GM21723 (cell line): ENCODE data around the gene SLC22A17.
A peak's percentile ranks its signal among the peaks of the same experiment; 100 is the strongest.
"Not testable (repeated sequence)": the region's sequence is repeated elsewhere in the genome, so short reads cannot be mapped to it uniquely, and the experiment has no call there.

ENCODE experiments used
- ATAC-seq: cut with Tn5 transposase; IDR thresholded peaks from one replicate; pipeline ENCODE4 v1.9.1; 2021; ENCODE audit warnings: mild to moderate bottlenecking, moderate library complexity; ENCODE audit not compliant: unreplicated experiment

SLC22A17 gene

DNA sequence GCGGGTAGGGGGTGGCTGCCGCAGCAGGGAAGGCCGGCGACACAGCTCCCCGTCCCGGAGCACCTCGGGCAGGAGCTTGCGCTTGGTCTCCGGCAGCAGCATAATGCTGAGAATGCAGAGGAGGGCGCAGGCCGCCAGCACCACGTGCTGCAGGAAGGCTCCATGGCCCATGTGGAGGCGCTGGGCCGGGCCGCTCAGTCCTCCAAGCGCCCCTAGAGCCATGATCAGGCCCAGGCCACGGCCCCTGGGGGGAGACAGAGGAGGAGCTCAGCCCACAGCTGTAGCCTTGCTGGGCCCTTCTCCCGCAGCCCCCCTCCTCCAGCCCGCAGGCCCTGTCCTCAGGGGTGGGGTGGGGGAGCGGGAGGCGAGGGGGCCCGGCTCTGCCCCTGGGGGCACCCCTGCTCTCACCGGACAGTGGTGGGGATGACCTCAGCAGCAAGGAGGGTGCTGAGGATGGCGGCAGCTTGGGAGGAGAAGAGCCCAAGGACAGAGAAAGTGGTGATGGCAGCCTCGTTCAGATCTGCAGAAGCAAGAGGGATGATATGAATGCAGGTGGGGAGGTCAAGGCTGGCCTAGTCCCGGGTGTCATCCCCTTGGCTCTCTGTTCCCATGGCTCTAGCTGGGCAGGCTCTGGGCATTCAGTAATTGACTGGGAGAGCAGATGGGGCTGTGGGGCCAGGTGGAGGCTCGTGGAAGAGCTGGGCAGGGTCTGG is 5.8 kb downstream of the SLC22A17 start:
- ATAC-seq = no peak

DNA sequence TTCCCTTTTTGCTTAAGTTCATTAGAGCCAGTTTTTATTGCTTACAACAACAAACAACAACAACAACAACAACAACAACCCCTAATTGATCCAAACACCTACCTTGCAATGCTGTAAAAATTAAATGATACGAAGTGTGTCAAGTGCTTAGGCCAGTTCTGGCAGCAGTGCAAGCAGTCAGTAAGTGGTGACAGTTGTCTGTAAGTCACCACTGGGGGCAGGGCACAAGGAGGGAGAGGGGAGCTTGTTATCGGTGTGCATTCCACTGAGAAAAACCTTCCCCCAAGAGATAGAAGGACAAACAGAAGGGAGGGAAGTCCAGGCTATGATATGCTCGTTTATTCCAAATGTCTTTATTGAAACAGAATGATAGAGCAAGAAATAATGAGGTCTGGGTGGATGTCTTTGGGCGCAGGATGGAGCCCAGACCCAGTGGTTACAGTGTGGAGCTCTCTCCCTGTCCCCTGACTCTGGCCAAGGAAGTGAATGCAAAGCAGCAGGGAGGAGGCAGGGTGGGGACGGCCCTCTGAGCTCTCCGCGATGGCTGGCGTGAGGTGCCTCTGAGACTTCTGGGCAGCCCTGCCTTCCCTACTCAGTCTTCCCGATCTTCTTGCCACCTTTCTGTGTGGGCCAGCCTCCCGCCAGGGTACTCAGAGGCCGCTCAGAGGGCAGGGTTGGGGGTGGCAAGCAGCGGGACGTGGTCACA is 6.5 kb downstream of the SLC22A17 start:
- no peak for ATAC-seq

DNA sequence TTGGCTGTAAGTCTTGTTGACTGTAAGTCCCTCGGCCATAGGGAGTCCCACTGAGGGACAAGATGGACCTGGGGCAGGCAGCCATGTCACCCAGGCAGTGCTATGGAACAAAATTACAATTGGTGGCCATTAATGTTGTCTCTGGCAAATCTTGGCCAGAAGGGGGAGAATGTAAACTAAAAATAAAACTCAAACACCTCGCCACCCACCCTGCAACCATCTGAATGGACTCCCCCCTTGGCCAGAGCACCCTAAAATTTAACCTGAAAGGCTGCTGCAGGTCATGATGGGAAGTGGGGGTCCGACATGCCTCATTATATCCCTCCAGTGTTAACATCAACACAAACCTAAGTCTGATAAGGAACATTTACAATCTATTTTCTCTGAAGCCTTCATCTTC is 8.2 kb downstream of the SLC22A17 start:
- no peak for ATAC-seq

DNA sequence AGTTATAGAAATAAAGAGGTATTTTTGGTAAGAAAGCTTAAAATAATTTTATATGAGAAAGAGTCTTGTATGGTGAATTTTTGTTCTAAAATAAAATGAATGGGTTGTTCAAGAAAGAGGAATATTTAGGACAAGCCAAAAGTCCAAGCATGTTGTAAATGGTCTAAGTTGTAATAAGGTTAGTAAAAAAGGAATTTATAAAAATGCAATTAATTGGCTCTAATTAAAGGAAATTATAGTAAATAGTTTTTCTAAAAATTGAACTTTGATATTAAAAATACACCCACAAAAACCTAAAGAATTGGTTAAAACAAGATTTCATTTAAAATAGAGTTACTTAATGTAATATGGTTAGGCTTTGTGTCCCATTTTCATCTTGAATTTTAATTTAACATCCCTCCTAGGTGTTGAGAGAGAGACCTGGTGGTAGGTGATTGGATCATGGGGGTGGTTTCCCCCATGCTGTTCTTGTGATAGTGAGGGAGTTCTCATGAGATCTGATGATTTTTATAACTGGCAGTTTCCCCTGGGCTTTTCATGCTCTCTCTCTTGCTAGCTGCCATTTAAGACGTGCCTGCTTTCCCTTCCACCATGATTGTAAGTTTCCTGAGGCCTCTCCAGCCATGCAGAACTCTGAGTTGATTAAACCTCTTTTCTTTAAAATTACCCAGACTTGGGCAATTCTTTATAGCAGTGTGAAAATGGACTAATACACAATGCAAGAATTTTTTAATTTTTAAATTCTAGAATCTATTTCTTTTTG is 13.0 kb downstream of the SLC22A17 start:
- no peak for ATAC-seq

DNA sequence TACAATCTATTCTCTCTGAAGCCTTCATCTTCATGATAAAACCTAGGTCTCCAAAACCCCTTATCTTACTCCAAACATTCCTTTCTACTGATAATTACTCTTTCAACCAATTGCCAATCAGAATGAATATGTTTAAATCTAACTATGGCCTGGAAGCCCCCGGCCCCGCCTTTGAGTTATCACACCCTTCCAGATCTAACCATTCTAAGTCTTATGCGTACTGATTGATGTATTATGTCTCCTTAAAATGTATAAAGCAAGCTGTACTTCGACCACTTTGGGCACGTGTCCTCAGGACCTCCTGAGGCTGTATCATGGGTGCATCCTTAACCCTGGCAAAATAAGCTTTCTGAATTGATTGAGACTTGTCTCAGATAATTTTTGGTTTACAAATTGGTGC is 17.1 kb downstream of the SLC22A17 start:
- no peak for ATAC-seq

DNA sequence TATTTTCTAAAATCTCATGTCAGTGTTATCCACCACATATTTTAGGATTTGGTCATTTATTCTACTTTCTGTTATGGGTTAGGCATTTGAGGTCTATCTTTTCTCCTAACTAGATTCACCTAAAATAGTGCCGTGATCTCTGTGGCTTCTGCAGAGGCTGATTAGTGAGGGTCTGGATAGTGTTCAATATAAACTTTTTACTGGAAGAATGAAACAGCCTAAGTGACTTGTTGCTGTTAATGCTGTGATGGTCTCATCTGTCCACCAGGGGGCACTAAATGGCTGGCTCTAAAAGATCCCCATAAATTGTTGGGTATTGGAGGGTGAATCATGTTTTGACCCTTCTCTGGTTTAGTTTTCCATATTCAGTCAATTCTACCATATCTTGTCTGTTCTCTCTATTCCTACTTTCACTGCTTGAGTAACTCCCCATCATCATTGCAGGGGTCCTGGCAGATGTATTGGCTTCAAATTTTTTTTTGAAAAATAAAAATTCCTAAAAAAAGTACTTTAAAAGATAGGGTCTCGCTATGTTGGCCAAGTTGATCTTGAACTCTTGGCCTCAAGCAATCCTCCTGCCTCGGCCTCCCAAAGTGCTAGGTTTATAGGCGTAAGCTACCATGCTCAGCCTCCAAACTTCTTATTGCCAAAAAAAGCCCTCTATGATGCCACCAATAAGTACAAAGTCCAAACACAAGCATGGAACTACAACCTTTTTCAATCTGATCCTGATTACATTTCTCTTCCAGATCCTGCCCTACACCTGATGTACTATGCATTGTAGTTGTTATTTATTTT is 24.5 kb downstream of the SLC22A17 start:
- ATAC-seq = no peak

DNA sequence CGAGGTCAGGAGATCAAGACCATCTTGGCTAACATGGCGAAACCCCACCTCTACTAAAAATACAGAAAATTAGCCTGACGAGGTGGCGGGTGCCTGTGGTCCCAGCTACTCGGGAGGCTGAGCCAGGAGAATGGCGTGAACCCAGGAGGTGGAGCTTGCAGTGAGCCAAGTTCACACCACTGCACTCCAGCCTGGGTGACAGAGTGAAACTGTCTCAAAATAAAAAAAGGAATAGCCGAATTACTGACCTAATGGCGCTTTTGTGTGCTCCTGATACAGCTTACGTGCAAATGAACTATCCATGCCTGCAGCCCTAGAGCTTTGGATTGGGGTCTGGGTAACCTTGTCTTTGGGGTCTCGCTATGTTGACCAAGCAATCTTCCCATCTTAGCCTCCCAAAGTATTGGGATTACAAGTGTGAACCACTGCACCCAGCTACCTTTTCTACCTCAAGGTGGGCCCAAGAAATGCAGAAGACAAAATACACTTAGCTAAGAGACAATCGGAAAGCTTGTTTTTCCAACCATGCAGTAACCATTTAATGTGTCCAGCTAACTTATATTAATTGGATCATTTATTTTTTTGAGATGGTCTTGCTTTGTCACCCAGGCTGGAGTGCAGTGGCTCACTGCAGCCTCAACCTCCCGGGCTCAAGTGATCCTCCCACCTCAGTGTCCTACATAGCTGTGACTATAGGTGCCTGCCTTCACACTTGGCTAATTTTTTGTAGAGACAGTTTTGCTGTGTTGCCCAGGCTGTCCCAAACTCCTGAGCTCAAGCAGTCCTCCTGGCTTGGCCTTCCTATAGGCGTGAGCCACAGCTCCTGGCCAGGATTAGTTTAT is 26.0 kb downstream of the SLC22A17 start:
- ATAC-seq = no peak

DNA sequence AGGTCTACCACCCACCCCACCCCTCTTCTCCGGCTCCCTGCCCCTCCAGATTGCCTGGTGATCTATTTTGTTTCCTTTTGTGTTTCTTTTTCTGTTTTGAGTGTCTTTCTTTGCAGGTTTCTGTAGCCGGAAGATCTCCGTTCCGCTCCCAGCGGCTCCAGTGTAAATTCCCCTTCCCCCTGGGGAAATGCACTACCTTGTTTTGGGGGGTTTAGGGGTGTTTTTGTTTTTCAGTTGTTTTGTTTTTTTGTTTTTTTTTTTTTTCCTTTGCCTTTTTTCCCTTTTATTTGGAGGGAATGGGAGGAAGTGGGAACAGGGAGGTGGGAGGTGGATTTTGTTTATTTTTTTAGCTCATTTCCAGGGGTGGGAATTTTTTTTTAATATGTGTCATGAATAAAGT is 26.9 kb downstream of the SLC22A17 start:
- ATAC-seq = not testable (repeated sequence)

DNA sequence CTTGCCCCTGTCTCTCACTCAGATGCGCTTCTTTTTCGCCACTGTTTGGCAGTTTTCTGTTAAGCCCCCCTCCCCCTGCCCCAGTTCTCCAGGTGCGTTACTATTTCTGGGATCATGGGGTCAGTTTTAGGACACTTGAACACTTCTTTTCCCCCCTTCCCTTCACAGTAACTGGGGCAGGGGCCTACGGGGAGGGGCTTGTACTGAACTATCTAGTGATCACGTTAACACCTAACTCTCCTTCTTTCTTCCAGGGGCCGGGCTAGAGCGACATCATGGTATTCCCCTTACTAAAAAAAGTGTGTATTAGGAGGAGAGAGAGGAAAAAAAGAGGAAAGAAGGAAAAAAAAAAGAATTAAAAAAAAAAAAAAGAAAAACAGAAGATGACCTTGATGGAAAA is 27.7 kb downstream of the SLC22A17 start:
- ATAC-seq = no peak

DNA sequence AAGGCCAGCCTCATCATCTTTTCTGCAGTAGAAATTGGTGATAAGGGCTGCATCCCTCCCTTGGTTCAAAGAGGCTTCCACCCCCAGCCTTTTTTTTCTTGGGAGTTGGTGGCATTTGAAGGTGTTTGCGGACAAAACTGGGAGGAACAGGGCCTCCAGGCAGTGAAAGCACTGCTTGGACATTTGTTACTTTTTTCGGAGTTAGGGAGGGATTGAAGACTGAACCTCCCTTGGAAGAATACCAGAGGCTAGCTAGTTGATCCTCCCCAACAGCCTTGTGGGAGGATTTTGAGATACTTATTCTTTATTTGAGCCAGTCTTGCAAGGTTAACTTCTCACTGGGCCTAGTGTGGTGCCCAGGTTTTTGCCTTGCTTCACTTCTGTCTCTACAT is 28.2 kb downstream of the SLC22A17 start:
- ATAC-seq = no peak

DNA sequence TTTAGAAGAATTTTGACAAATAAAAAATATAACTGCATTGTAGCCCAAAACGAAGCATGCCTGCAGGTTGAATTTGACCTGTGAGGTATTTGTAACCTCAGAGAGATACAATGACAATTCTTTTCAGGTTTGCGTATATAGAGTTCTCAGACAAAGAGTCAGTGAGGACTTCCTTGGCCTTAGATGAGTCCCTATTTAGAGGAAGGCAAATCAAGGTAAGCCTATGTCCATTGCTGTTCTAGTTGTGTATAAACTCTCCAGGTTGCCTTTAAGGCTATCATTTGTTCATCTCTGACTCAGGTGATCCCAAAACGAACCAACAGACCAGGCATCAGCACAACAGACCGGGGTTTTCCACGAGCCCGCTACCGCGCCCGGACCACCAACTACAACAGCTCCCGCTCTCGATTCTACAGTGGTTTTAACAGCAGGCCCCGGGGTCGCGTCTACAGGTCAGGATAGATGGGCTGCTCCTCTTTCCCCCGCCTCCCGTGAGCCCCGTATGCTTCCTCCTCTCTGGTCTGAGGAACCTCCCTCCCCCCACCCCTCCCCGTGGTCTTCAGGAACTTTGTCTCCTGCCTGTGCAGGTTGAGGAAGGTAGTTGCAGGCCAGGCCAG is 28.7 kb downstream of the SLC22A17 start:
- no peak for ATAC-seq

DNA sequence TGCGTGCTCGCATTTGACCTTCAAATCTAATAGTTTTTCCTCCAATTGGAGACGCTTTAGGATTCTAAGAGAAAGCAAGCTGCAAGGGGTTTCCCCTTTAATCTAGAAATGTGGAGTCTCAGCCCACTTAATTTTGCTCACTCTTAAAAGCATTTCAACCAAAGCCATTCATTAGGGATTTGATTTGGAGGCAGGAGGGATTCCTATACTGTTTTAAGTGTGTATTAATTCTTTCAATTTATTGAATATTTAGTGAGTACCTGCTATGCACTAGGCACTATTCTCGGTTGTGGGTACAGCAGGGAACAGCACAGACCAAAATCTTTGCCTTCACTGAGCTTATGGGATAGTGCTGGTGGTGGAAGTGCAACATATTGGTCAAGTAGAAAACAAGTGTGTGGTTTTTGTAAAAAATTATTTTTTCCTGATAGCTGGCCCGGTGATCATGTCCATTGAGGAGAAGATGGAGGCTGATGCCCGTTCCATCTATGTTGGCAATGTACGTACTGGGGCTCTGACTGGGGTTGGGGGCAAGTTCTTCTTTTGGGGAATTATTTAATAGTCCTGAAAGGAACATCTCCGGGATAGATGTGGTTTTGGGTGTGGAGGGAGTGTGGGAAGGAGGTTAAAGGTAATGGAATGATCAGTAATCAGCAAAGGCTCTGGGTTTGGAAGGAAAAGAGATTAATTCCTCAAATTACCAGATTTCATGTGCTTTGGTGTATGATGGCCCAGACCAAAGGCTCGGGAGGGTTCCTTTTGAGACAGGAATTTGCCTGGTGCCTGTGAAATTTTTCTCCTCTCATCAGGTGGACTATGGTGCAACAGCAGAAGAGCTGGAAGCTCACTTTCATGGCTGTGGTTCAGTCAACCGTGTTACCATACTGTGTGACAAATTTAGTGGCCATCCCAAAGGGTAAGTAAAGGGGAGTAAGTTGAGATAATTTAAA is 29.8 kb downstream of the SLC22A17 start:
- no peak for ATAC-seq

DNA sequence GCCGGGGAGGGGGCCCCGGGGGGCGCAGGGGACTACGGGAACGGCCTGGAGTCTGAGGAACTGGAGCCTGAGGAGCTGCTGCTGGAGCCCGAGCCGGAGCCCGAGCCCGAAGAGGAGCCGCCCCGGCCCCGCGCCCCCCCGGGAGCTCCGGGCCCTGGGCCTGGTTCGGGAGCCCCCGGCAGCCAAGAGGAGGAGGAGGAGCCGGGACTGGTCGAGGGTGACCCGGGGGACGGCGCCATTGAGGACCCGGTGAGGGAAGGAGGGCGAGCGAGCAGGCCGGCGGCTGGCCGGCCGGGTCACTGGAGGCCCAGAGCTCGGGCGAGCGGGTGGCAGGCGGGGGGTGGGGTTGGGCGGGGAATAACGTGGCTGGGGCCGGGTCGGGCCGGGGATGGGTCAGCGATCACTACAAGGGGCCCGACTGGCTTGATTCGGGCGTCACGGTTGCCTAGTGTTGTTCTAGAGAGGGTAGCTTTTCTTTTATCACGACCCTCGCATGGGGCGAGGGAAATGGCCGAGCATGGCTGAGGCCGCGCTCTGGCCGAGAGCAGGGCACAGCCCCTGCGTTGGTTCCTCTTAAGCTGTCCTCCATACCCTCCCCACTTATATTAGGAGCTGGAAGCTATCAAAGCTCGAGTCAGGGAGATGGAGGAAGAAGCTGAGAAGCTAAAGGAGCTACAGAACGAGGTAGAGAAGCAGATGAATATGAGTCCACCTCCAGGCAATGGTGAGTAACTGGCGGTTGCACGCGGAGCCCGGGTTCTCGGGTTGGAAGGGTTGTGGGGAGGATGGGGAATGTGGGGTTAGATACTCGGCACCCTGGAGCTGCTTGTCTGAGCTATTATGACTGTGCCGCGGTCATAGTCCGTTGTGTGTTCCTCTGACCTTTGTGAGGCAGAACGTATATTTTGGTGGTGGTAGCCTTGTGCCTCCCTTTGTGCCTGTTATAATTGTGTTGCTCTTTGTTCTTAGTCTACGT is 30.8 kb downstream of the SLC22A17 start:
- peak; percentile 16 for ATAC-seq

DNA sequence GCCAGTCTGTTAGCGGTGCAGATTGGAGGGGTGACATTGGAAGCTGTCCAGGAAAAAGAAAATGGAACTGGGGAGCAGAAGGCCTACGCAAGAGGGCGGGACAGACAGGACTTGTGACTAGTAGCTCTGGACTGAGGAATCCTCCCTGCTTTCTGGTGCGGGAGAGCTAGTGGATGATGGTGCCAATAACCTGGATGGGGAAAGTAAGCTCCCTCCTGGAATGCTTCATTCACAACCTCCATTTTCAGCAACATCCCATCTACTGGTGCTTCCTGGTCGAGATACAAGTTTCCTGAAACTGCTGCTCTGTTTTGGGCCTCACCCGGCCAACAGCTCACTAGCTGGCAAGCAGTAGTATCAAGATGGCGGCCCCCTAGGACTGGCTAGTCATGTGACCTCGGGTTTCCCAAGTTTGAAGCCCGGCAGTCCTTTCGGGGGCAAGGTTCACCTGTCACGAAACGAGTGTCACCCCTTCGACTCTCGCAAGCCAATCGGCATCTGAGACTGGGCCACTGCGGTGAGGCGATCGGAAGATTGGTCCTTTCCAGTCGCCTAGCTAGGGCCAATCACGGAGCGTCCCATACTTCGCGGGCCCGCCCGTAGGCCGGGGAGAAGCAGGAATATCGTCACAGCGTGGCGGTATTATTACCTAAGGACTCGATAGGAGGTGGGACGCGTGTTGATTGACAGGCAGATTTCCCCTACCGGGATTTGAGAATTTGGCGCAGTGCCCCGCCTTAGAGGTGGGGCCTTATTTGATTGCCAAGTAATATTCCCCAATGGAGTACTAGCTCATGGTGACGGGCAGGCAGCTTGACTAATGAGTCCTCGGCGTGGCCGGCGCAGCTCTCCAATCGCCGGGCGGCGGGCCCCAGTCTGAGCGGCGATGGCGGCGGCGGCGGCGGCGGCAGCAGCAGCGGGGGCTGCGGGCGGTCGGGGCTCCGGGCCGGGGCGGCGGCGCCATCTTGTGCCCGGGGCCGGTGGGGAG is 31.8 kb downstream of the SLC22A17 start, which contains the start of gene PABPN1:
Gene PABPN1 (plus strand): TSS at position 874 of the 988 bp plus-strand sequence. CDS start 13 bp downstream, at position 887.
- peak; percentile 90 for ATAC-seq

DNA sequence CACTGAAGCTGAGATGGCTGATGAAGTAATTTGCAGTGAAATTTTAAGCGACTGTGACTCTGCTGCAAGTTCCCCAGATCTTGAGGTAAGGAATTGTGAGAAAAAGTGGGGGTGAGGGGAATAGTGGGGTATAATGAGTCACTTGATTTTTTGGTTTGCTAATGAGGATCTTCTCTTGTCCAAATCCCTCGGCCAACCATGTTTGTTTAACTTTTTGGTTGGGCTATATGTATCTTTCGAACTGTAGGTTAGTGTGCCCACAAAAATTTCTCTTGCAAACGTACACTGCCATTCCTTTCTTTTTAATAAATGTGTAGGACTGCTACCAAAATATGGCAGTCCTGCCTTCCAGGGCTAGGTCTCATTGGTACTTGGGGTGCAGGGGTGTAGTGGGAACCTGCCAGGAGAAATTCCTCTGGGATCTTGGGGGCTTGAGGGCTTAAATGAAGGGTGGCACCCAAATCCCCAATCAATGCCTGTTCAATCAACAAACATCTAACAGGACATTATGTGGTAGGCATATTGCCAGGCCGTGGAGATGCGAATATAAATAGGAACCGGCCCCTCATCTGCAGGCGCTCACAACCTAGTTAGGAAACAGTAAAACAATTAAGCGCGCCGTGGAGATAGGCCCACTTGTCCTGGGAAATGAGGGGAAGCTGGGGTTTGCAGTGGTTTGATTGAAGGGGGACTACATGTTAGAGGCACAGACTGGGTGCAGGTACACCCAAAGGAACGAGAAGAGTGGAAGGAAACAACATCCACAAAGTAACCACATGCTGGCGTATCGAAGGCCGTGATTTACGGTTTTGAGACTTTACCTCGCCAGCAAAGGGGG is 32.7 kb downstream of the SLC22A17 start:
- ATAC-seq = no peak
